Hepatocyte (in vitro differentiated cells): ENCODE measurements around the gene RNF151. TPM values are rescaled to one million over a fixed set of nuclear protein-coding genes. Genes with fewer than 3 reads are reported as not detected.

Source experiments
- DNase-seq: peaks from one replicate; pipeline ENCODE4 v3.0.0-alpha.2; 2016; ENCODE audit warnings: low spot score
- H2AFZ ChIP-seq: fragments of 200-600 bp; sonication (generic); 2 replicates; pipeline ENCODE4 v1.6.0; 2016; ENCODE audit warnings: antibody characterized with exemption, mild to moderate bottlenecking
- H3K27ac ChIP-seq: fragments of 200-600 bp; sonication (generic); 2 replicates; pipeline ENCODE4 v1.5.1; 2016; ENCODE audit warnings: mild to moderate bottlenecking
- H3K27me3 ChIP-seq: fragments of 200-600 bp; sonication (generic); 2 replicates; pipeline ENCODE4 v1.6.1; 2016
- H3K36me3 ChIP-seq: fragments of 200-600 bp; sonication (generic); replicated peaks from 2 replicates; pipeline ENCODE4 v1.5.1; 2016; ENCODE audit warnings: low read depth; ENCODE audit not compliant: insufficient read depth
- H3K4me1 ChIP-seq: fragments of 200-600 bp; sonication (generic); 2 replicates; pipeline ENCODE4 v1.5.1; 2016; ENCODE audit warnings: mild to moderate bottlenecking, moderate library complexity; ENCODE audit not compliant: insufficient read depth
- H3K4me2 ChIP-seq: fragments of 200-600 bp; sonication (generic); 2 replicates; pipeline ENCODE4 v1.6.0; 2016
- H3K4me3 ChIP-seq: fragments of 200-600 bp; sonication (generic); 2 replicates; pipeline ENCODE4 v1.5.1; 2016; ENCODE audit warnings: mild to moderate bottlenecking
- H3K79me2 ChIP-seq: fragments of 200-600 bp; sonication (generic); 2 replicates; pipeline ENCODE4 v1.6.0; 2017; ENCODE audit warnings: mild to moderate bottlenecking
- H3K9me2 ChIP-seq: fragments of 200-600 bp; sonication (generic); replicated peaks from 2 replicates; pipeline ENCODE4 v1.6.0; 2017; ENCODE audit warnings: mild to moderate bottlenecking; ENCODE audit not compliant: insufficient read depth
- H3K9me3 ChIP-seq: fragments of 200-600 bp; sonication (generic); 2 replicates; pipeline ENCODE4 v1.5.1; 2016; ENCODE audit warnings: low read depth, mild to moderate bottlenecking
- H4K20me1 ChIP-seq: fragments of 200-600 bp; sonication (generic); 2 replicates; pipeline ENCODE4 v1.6.0; 2016; ENCODE audit warnings: mild to moderate bottlenecking; ENCODE audit not compliant: insufficient read depth, poor library complexity, severe bottlenecking
- EZH2 ChIP-seq: fragments of 200-600 bp; sonication (generic); IDR thresholded peaks from 2 replicates; pipeline ENCODE4 v1.6.1; 2016; ENCODE audit warnings: antibody characterized with exemption, mild to moderate bottlenecking, borderline replicate concordance
- EZH2phosphoT487 ChIP-seq: fragments of 200-600 bp; sonication (generic); IDR thresholded peaks from one replicate; pipeline ENCODE4 v1.6.1; 2018; ENCODE audit warnings: antibody characterized with exemption, mild to moderate bottlenecking, low read depth, moderate library complexity; ENCODE audit not compliant: unreplicated experiment, severe bottlenecking
- WGBS: methylation state at CpG from one replicate; pipeline ENCODE4 v1.1.6; 2016; ENCODE audit warnings: low lambda C conversion rate; ENCODE audit errors: missing lambda C conversion rate; 5-methylcytosine and 5-hydroxymethylcytosine counted together
- polyA plus RNA-seq: library from polyadenylated mRNA; unstranded; fragments of >200 nt; fragmentation: Nextera tagmentation; extraction: Ambion mirVana; gene quantifications from 2 replicates; pipeline ENCODE4 v1.2.1, GENCODE V29; 2016
- total RNA-seq: library from RNA; depleted of rRNA; stranded (reverse); fragments of >200 nt; gene quantifications from 2 replicates; pipeline ENCODE4 v1.2.3, GENCODE V29; 2014
- TF ChIP-seq, protein P1 (sequence below): fragments of 200-600 bp; sonication (generic); IDR thresholded peaks from 2 replicates; pipeline ENCODE4 v1.5.1; 2016; ENCODE audit warnings: antibody characterized with exemption, mild to moderate bottlenecking; ENCODE audit not compliant: poor library complexity

The RNF151 gene
- total and polyA plus RNA-seq, 2 experiments from 2014 or later, result not detected

GRCh38 chr16:1932050-1933028, 34.3 kb upstream of the RNF151 start:
- no peaks in the 10 kb centered on the region for H4K20me1 ChIP-seq
- H3K36me3 ChIP-seq, result no peaks in the 10 kb centered on the region
- 78% methylated on average over 19 of the region's 19 CpGs for WGBS
- no peak overlapping the region for H3K4me3 ChIP-seq
- no peaks in the 10 kb centered on the region for H3K79me2 ChIP-seq
- H3K4me2 ChIP-seq, result no peak overlapping the region
- H3K27ac ChIP-seq, result no peak overlapping the region
- no peaks in the 10 kb centered on the region for H3K4me1 ChIP-seq
- H2AFZ ChIP-seq, result no peak overlapping the region
- H3K27me3 ChIP-seq, result no peaks in the 10 kb centered on the region
- H3K9me2 ChIP-seq, result no peaks in the 10 kb centered on the region
- DNase-seq, result peak; percentile 61
- TF ChIP-seq EZH2, result no peak
- TF ChIP-seq, protein P1, sequence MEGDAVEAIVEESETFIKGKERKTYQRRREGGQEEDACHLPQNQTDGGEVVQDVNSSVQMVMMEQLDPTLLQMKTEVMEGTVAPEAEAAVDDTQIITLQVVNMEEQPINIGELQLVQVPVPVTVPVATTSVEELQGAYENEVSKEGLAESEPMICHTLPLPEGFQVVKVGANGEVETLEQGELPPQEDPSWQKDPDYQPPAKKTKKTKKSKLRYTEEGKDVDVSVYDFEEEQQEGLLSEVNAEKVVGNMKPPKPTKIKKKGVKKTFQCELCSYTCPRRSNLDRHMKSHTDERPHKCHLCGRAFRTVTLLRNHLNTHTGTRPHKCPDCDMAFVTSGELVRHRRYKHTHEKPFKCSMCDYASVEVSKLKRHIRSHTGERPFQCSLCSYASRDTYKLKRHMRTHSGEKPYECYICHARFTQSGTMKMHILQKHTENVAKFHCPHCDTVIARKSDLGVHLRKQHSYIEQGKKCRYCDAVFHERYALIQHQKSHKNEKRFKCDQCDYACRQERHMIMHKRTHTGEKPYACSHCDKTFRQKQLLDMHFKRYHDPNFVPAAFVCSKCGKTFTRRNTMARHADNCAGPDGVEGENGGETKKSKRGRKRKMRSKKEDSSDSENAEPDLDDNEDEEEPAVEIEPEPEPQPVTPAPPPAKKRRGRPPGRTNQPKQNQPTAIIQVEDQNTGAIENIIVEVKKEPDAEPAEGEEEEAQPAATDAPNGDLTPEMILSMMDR, result peak; percentile 18
- no peaks in the 10 kb centered on the region for H3K9me3 ChIP-seq

GRCh38 chr16:1933097-1933661, 33.5 kb upstream of the RNF151 start:
- no peaks in the 10 kb centered on the region for H3K79me2 ChIP-seq
- H3K9me2 ChIP-seq, result no peaks in the 10 kb centered on the region
- H3K9me3 ChIP-seq, result no peaks in the 10 kb centered on the region
- H3K4me2 ChIP-seq, result no peak overlapping the region
- H3K4me3 ChIP-seq, result no peak overlapping the region
- 80% methylated on average over 23 of the region's 23 CpGs for WGBS
- no peak overlapping the region for H2AFZ ChIP-seq
- TF ChIP-seq, protein P1, result no peak
- TF ChIP-seq EZH2 (no peak), EZH2phosphoT487 (no peak)
- H3K36me3 ChIP-seq, result no peaks in the 10 kb centered on the region
- H4K20me1 ChIP-seq, result no peaks in the 10 kb centered on the region
- DNase-seq, result peak; percentile 13
- H3K4me1 ChIP-seq, result no peaks in the 10 kb centered on the region
- H3K27me3 ChIP-seq, result no peaks in the 10 kb centered on the region
- H3K27ac ChIP-seq, result no peak overlapping the region

- no peaks in the 10 kb centered on the region for H3K9me2 ChIP-seq
- TF ChIP-seq EZH2 (no peak), EZH2phosphoT487 (no peak)
- no peak overlapping the region for H3K27ac ChIP-seq
- peaks cover 1% of the 10 kb centered on the region for H3K79me2 ChIP-seq
- no peak for DNase-seq
- H3K36me3 ChIP-seq, result no peaks in the 10 kb centered on the region
- peaks cover 19% of the 10 kb centered on the region for H3K4me1 ChIP-seq
- H3K27me3 ChIP-seq, result no peaks in the 10 kb centered on the region
- 94% methylated on average over 11 of the region's 11 CpGs for WGBS
- H4K20me1 ChIP-seq, result no peaks in the 10 kb centered on the region
- no peak overlapping the region for H3K4me2 ChIP-seq
- H3K9me3 ChIP-seq, result no peaks in the 10 kb centered on the region
- no peak overlapping the region for H3K4me3 ChIP-seq
- H2AFZ ChIP-seq, result no peak overlapping the region
These were observed 29.6 kb upstream of the RNF151 start for GRCh38 chr16:1936945-1937479.

GRCh38 chr16:1938316-1938715, 28.3 kb upstream of the RNF151 start:
- Histone ChIP-seq H3K27ac (no peak overlapping the region), H4K20me1 (no peaks in the 10 kb centered on the region), H3K4me3 (no peak overlapping the region), H3K79me2 (peaks cover 10% of the 10 kb centered on the region), H3K4me1 (peaks cover 24% of the 10 kb centered on the region), H3K9me2 (no peaks in the 10 kb centered on the region), H3K36me3 (no peaks in the 10 kb centered on the region), H3K27me3 (no peaks in the 10 kb centered on the region), H2AFZ (no peak overlapping the region), H3K9me3 (no peaks in the 10 kb centered on the region), H3K4me2 (no peak overlapping the region)
- no peak for DNase-seq
- 94% methylated on average over 10 of the region's 10 CpGs for WGBS
- TF ChIP-seq EZH2 (no peak), EZH2phosphoT487 (no peak)
- TF ChIP-seq, protein P1, result no peak
